GM18499 (cell line): ENCODE data around the gene HSD11B2.
"Not testable (repeated sequence)": the region's sequence is repeated elsewhere in the genome, so short reads cannot be mapped to it uniquely, and the experiment has no call there.

ENCODE experiments used
- ATAC-seq: cut with Tn5 transposase; IDR thresholded peaks from one replicate; pipeline ENCODE4 v1.9.1; 2021; ENCODE audit warnings: moderate number of reproducible peaks; ENCODE audit not compliant: insufficient read depth, unreplicated experiment

HSD11B2 gene

DNA sequence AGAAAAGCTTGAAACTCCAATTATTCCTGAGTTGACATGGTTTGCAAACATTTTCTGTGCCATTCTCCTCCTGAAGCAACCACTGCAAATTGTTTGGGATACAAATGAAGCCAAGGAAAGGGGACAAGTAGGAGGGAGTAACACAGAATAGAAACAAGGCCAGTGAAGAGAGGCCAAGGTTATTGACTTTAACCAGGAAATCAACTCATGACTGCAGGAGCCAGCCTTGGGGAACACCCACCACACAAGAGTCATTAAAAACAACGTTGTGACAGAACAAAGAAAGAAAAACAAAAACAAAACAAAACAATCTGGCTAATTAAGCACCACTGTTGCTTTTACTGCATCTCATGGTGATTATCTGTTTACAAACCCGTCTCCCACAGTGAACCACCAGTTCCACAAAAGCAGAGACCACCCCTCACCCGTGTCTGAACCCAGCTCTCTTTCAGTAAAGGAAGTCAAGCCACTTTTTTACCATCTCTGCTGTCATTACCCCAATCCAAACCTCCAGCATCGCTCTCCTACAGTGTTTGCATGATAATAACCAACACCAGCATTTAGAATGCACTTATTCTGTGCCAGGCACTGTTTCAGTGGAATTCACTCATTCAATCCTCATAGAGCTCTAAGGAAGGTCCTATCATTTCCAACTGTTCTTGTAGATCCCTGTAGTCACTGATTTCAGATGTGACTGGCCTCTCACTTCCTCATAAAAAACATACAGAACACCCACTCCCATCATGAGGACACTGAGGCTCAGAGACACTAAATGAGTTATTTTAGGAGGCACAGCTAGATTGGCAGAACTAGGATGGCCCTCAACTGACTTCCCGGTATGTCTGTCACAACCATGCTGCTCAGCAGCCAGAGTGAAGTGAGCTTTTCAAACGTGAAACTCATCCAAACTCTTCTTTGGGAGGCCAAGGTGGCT is 16.7 kb upstream of the HSD11B2 start:
- ATAC-seq: no peak

DNA sequence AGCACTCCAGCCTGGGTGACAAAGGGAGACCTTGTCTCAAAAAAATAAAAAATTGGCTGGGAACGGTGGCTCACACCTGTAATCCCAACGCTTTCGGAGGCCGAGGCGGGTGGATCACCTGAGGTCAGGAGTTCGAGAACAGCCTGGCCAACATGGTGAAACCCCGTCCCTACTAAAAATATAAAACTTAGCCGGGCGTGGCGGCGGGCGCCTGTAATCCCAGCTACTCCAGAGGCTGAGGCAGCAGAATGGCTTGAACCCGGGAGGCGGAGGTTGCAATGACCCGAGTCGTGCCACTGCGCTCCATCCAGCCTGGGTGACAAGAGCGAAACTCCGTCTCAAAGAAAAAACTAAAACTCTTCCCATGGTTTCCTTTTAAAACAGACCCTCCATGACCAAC is 15.5 kb upstream of the HSD11B2 start:
- ATAC-seq: not testable (repeated sequence)

GRCh38 chr16:67415872-67416793 is 14.8 kb upstream of the HSD11B2 start, which contains the start of gene ZDHHC1:
Gene ZDHHC1 (minus strand): TSS chr16:67416477. CDS start chr16:67407775, 8,702 bp downstream.
- ATAC-seq: no peak

- no peak for ATAC-seq
Observed at GRCh38 chr16:67417333-67418061, 13.4 kb upstream of the HSD11B2 start.

- ATAC-seq: no peak
Observed at GRCh38 chr16:67419502-67419901, 11.4 kb upstream of the HSD11B2 start.

GRCh38 chr16:67419931-67420330 is 11.0 kb upstream of the HSD11B2 start:
- ATAC-seq: no peak

- ATAC-seq: no peak
Observed at GRCh38 chr16:67421030-67421429, 9.9 kb upstream of the HSD11B2 start.

- no peak for ATAC-seq
Observed at GRCh38 chr16:67423015-67423414, 7.9 kb upstream of the HSD11B2 start.

DNA sequence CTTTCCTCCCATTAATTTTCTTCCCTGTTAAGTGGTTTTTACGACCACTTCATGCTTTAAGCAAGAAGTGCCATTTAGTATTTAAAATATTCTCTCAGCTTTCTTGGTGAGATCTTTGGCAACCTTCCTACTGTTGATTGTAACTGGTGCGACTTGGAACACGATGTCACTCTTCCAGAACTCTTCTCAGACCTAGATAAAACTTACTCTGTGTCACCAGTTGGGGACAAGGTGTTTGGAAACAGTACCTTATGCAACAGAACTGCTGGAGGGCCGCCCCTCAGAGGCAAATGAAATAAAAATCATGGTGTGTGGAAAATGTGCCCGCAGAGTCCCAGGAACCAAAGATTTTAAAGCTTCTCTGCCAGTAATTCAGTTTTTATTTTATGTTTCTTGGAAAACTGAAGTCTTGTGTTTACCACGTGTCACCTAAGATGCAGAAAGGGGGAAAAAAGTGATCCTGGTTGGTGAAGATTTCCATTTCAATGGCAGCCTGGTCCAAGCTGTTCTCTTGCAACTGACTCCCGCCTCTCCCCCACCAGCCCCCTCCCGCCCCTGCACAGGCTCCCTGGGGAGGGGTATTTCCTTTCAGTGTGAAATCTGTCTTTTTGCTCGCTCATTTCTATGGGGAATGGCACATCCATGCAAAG is 7.2 kb upstream of the HSD11B2 start:
- no peak for ATAC-seq

DNA sequence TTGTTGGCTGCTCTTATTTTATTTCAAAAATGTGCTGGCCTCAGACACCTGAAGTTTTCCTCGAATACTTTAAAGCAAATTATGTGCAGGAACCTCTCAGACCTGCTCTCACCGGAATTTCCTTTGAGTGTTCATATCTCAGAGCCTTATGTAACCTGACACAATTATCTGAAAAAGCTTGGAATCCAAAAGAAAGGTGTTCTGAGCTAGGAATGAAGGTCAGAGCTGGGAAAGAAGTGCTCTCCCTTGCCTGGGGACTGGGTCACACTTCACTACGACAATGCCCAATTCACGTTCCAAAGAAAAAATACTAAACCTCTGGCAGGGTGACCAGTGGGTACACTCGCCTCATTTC is 6.7 kb upstream of the HSD11B2 start:
- ATAC-seq: no peak

DNA sequence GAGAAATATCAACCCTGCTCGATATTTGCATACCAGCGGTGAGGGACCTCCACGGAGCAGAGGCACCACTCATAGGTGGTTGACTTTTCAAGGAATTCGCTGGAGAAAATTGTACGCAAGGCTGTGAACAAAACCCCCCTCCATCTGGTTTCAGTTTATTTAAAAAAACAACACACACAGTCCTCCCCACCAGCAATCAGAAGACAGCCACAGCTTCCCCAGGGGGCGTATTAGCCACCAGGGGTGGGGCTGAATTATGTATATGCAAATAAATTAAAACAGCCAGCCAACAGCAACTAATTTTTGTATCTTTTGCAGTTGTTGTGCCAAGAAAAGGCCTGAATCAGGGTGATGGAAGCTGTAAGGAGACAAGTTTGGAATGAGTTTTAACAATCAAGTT is 5.9 kb upstream of the HSD11B2 start:
- no peak for ATAC-seq

DNA sequence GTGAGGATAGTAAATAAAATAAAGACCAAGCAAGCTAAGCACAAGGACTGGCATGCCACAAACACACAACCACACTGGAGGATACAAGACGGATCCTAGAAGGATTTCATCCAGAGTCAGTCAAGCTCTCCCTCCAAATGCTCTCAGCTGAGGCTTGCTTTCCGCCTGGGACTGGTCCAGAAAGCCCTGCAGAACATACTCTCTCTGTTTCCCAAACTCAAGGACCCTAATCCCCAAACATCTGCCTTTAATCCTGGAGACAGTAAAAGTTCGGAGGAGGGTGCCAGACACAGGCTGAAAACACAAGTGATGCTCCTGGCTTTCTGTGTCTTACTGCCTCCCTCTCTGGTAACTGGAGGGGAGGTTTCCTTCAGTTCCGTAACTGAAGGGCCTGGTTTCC is 5.3 kb upstream of the HSD11B2 start:
- no peak for ATAC-seq

DNA sequence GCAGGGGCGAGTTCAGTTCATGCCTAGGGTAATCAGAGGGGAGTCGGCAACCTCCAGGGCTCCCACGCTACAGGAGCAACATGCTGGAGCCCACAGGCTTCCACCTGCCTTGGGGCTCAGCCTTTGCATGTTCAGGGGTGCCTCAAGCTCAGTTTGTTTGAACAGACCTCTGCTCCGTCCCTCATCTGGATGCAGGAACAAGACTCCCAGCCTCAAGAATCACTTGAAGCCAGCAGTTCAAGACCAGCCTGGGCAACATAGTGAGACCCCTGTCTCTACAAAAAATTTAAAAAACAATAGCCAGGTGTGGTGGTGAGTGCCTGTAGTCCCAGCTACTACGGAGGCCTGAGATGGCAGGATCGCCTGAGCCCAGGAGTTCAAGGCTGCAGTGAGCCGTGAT is 4.9 kb upstream of the HSD11B2 start:
- no peak for ATAC-seq

- ATAC-seq: no peak
Observed at GRCh38 chr16:67426950-67427349, 4.0 kb upstream of the HSD11B2 start.

- no peak for ATAC-seq
Observed at GRCh38 chr16:67428146-67428731, 2.7 kb upstream of the HSD11B2 start.

GRCh38 chr16:67429053-67429798 is 1.7 kb upstream of the HSD11B2 start:
- no peak for ATAC-seq

- no peak for ATAC-seq
Observed at GRCh38 chr16:67429799-67430503, 970 bp upstream of the HSD11B2 start.

DNA sequence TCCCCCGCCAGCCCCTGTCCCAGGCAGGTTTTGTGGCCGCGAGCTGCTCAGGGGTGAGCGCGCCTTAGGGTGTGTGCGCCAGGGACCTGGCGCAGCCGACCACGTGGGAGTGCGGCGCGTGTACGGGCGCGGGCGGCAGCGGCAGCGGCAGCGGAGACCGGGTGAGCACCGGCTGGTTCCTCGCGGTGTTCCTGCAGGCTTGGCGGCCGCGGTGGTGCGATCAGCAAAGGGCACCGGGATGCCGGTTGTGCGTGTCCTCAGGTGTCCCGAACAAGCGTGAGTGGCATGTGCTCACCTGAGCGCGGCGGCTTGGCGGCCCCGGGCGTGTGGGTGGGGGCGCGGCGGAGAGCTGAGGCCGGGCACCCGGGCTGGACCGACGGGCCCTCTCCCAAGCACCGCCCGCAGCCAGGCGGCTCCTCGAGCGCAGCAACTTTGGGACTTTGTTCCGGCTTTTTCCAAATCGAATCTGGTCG is 381 bp upstream of the HSD11B2 start:
- no peak for ATAC-seq
